NT2/D1 (cell line): ENCODE results near the gene SNED1.

Experiments
- DNase-seq: peaks from one replicate; pipeline ENCODE4 v3.0.0-alpha.2; 2011; ENCODE audit warnings: low read depth, low spot score
- H3K27me3 ChIP-seq: 2 replicates; pipeline ENCODE4 v1.6.0; 2011; ENCODE audit warnings: mild to moderate bottlenecking; ENCODE audit not compliant: insufficient read length, insufficient read depth
- H3K36me3 ChIP-seq: 2 replicates; pipeline ENCODE4 v1.6.1; 2011; ENCODE audit warnings: mild to moderate bottlenecking, low read length, mixed read lengths; ENCODE audit not compliant: insufficient read depth, insufficient read length
- H3K4me1 ChIP-seq: 2 replicates; pipeline ENCODE4 v1.5.1; 2011; ENCODE audit not compliant: insufficient read depth, insufficient read length
- H3K4me3 ChIP-seq: 2 replicates; pipeline ENCODE4 v1.5.1; 2011; ENCODE audit warnings: low read depth; ENCODE audit not compliant: insufficient read length
- H3K9ac ChIP-seq: 2 replicates; pipeline ENCODE4 v1.6.0; 2011; ENCODE audit warnings: low read depth; ENCODE audit not compliant: insufficient read length
- H3K9me3 ChIP-seq: 2 replicates; pipeline ENCODE4 v1.5.1; 2011; ENCODE audit warnings: mild to moderate bottlenecking, low read length; ENCODE audit not compliant: insufficient read depth
- SUZ12 ChIP-seq: IDR thresholded peaks from 2 replicates; pipeline ENCODE4 v1.6.1; 2011; ENCODE audit not compliant: insufficient read length, insufficient read depth; ENCODE audit errors: extremely low read depth
- YY1 ChIP-seq: IDR thresholded peaks from 2 replicates; pipeline ENCODE4 v1.6.1; 2011; ENCODE audit not compliant: insufficient read length, insufficient read depth
- ZNF274 ChIP-seq: IDR thresholded peaks from 2 replicates; pipeline ENCODE4 v1.6.1; 2011; ENCODE audit warnings: mild to moderate bottlenecking, low read depth, low read length

Gene SNED1

GRCh38 chr2:241120440-241120839 lies 122.0 kb downstream of the SNED1 start:
- H3K4me1 ChIP-seq = peaks cover 6% of the 10 kb centered on the region
- H3K9me3 ChIP-seq = no peaks in the 10 kb centered on the region
- no peaks in the 10 kb centered on the region for H3K27me3 ChIP-seq
- no peak overlapping the region for H3K9ac ChIP-seq
- TF ChIP-seq ZNF274 = no peak
- no peak for TF ChIP-seq YY1
- TF ChIP-seq SUZ12 = no peak
- peaks cover 22% of the 10 kb centered on the region for H3K36me3 ChIP-seq
- no peak overlapping the region for H3K4me3 ChIP-seq
- no peak for DNase-seq

DNA sequence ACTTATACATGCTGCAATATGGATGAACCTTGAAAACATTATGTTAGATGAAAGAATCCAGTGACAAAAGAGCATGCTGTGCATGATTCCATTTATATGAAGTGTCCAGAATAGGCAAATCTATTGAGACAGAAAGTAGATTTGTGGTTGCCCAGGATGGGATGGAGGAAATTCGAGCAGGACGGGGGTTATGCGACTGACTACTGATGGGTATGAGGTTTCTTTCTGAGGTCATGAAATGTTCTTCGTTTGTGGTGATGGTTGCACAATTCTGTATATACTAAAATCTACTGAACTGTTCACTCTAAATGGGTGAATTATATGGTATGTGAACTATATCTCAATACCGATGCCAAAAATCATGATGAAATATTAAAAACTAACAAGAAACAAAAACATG lies 122.6 kb downstream of the SNED1 start:
- Histone ChIP-seq H3K27me3 (no peaks in the 10 kb centered on the region), H3K9ac (no peak overlapping the region), H3K4me3 (no peak overlapping the region), H3K9me3 (no peaks in the 10 kb centered on the region), H3K36me3 (peaks cover 24% of the 10 kb centered on the region), H3K4me1 (peaks cover 6% of the 10 kb centered on the region)
- DNase-seq = no peak
- TF ChIP-seq SUZ12 (no peak), YY1 (no peak), ZNF274 (no peak)

DNA sequence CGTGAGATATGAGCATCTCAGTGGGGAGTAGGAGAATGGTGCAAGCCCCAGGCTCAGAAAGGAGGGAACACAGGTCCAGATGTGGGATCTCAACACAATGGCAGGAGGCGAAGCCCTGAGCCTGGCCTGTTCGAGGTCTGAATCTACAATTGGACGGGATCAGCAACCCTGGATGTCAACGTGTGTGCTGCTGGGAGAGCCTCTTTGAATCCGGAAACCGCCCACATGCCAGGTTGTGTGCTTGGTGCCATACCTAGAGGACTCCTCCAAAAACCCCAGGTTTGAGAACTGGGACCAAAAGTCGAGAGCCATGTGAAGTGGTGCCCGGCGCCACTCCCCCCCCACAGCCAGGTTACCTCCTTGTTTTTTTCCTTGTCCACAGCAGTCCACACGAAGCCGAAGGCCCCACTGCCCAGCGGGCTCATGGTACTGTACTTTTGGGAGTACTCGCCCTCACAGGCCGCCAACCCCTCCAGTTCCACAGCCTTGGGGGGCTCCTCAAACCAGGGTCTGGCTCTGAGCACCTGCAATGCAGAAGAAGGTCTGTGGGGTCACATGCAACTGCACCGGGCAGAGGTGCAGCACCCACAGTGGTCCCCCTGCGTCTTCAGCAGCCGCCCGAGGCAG lies 124.1 kb downstream of the SNED1 start:
- Histone ChIP-seq H3K9me3 (no peaks in the 10 kb centered on the region), H3K4me1 (peaks cover 6% of the 10 kb centered on the region), H3K36me3 (peaks cover 28% of the 10 kb centered on the region), H3K27me3 (no peaks in the 10 kb centered on the region), H3K4me3 (no peak overlapping the region), H3K9ac (no peak overlapping the region)
- no peak for TF ChIP-seq ZNF274
- TF ChIP-seq YY1 = no peak
- TF ChIP-seq SUZ12 = no peak
- no peak for DNase-seq

- Histone ChIP-seq H3K9me3 (no peaks in the 10 kb centered on the region), H3K27me3 (no peaks in the 10 kb centered on the region), H3K4me3 (no peak overlapping the region), H3K36me3 (peaks cover 30% of the 10 kb centered on the region), H3K9ac (no peak overlapping the region), H3K4me1 (peaks cover 6% of the 10 kb centered on the region)
- DNase-seq = no peak
- TF ChIP-seq SUZ12 = no peak
- TF ChIP-seq ZNF274 = no peak
- no peak for TF ChIP-seq YY1
Observed at GRCh38 chr2:241123816-241124536, 125.6 kb downstream of the SNED1 start.

GRCh38 chr2:241125626-241126025 lies 127.2 kb downstream of the SNED1 start:
- H3K4me3 ChIP-seq = no peak overlapping the region
- H3K9me3 ChIP-seq = no peaks in the 10 kb centered on the region
- peaks cover 37% of the 10 kb centered on the region for H3K36me3 ChIP-seq
- peaks cover 6% of the 10 kb centered on the region for H3K4me1 ChIP-seq
- TF ChIP-seq YY1 = no peak
- TF ChIP-seq ZNF274 = no peak
- TF ChIP-seq SUZ12 = no peak
- DNase-seq = no peak
- H3K27me3 ChIP-seq = no peaks in the 10 kb centered on the region
- H3K9ac ChIP-seq = no peak overlapping the region

- DNase-seq = no peak
- Histone ChIP-seq H3K9ac (no peak overlapping the region), H3K9me3 (no peaks in the 10 kb centered on the region), H3K36me3 (peaks cover 37% of the 10 kb centered on the region), H3K27me3 (no peaks in the 10 kb centered on the region), H3K4me1 (peaks cover 6% of the 10 kb centered on the region), H3K4me3 (no peak overlapping the region)
- TF ChIP-seq SUZ12 (no peak), ZNF274 (no peak), YY1 (no peak)
Observed at GRCh38 chr2:241126201-241126611, 127.8 kb downstream of the SNED1 start.

- H3K9ac ChIP-seq = no peak overlapping the region
- no peak for TF ChIP-seq ZNF274
- no peak for TF ChIP-seq YY1
- no peak for TF ChIP-seq SUZ12
- H3K36me3 ChIP-seq = peaks cover 40% of the 10 kb centered on the region
- no peaks in the 10 kb centered on the region for H3K9me3 ChIP-seq
- peaks cover 6% of the 10 kb centered on the region for H3K4me1 ChIP-seq
- H3K27me3 ChIP-seq = no peaks in the 10 kb centered on the region
- no peak overlapping the region for H3K4me3 ChIP-seq
- DNase-seq = no peak
Observed at GRCh38 chr2:241126771-241127202, 128.4 kb downstream of the SNED1 start.
